ENCODE results near the gene DCAF5.
"Not testable (repeated sequence)": the region's sequence is repeated elsewhere in the genome, so short reads cannot be mapped to it uniquely, and the experiment has no call there.

DCAF5 gene

GRCh38 chr14:69037790-69038454 is 115.0 kb downstream of the DCAF5 start:
- H3K4me1 ChIP-seq (ENCODE audit: control insufficient read depth, insufficient read depth, low read length), result peaks cover 5% of the 10 kb centered on the region
- H3K4me3 ChIP-seq (ENCODE audit: insufficient read depth, low read depth, low read length), result no peak overlapping the region
- no peaks in the 10 kb centered on the region for H3K36me3 ChIP-seq (ENCODE audit: control insufficient read depth, insufficient read depth, low read length)
- no peaks in the 10 kb centered on the region for H3K9me3 ChIP-seq (ENCODE audit: control insufficient read depth, low read length)
- no peaks in the 10 kb centered on the region for H3K27me3 ChIP-seq (ENCODE audit: control insufficient read depth, insufficient read depth, low read length, poor library complexity, severe bottlenecking)
- no peak overlapping the region for H3K27ac ChIP-seq (ENCODE audit: insufficient read depth, low read depth, low read length, poor library complexity, severe bottlenecking)
- WGBS, 2 experiments, result 58 to 59% methylated on average over 7 of the region's 7 CpGs

- no peaks in the 10 kb centered on the region for H3K36me3 ChIP-seq (ENCODE audit: control insufficient read depth, insufficient read depth, low read length)
- H3K4me1 ChIP-seq (ENCODE audit: control insufficient read depth, insufficient read depth, low read length), result peaks cover 5% of the 10 kb centered on the region
- H3K9me3 ChIP-seq (ENCODE audit: control insufficient read depth, low read length), result no peaks in the 10 kb centered on the region
- no peaks in the 10 kb centered on the region for H3K27me3 ChIP-seq (ENCODE audit: control insufficient read depth, insufficient read depth, low read length, poor library complexity, severe bottlenecking)
- H3K27ac ChIP-seq (ENCODE audit: insufficient read depth, low read depth, low read length, poor library complexity, severe bottlenecking), result no peak overlapping the region
- WGBS, 2 experiments, result 88 to 89% methylated on average over 10 of the region's 10 CpGs
- H3K4me3 ChIP-seq (ENCODE audit: insufficient read depth, low read depth, low read length), result no peak overlapping the region
These were observed 116.0 kb downstream of the DCAF5 start for GRCh38 chr14:69036757-69037506.

- H3K4me1 ChIP-seq (ENCODE audit: control insufficient read depth, insufficient read depth, low read length), result peaks cover 5% of the 10 kb centered on the region
These were observed 118.2 kb downstream of the DCAF5 start for GRCh38 chr14:69034612-69035262.

GRCh38 chr14:69027242-69027913 is 125.5 kb downstream of the DCAF5 start:
- Histone ChIP-seq H3K9me3 (ENCODE audit: control insufficient read depth, low read length) (no peaks in the 10 kb centered on the region), H3K27ac (ENCODE audit: insufficient read depth, low read depth, low read length, poor library complexity, severe bottlenecking) (no peak overlapping the region), H3K4me1 (ENCODE audit: control insufficient read depth, insufficient read depth, low read length) (no peaks in the 10 kb centered on the region), H3K27me3 (ENCODE audit: control insufficient read depth, insufficient read depth, low read length, poor library complexity, severe bottlenecking) (no peaks in the 10 kb centered on the region), H3K4me3 (ENCODE audit: insufficient read depth, low read depth, low read length) (no peak overlapping the region), H3K36me3 (ENCODE audit: control insufficient read depth, insufficient read depth, low read length) (no peaks in the 10 kb centered on the region)
- 68 to 69% methylated on average over 1 of the region's 1 CpG for WGBS, 2 experiments

More at GRCh38 chr14:69034612-69035262, 118.2 kb downstream of the DCAF5 start:
- Histone ChIP-seq H3K27ac (ENCODE audit: insufficient read depth, low read depth, low read length, poor library complexity, severe bottlenecking) (no peak overlapping the region), H3K27me3 (ENCODE audit: control insufficient read depth, insufficient read depth, low read length, poor library complexity, severe bottlenecking) (no peaks in the 10 kb centered on the region), H3K36me3 (ENCODE audit: control insufficient read depth, insufficient read depth, low read length) (no peaks in the 10 kb centered on the region), H3K9me3 (ENCODE audit: control insufficient read depth, low read length) (no peaks in the 10 kb centered on the region), H3K4me3 (ENCODE audit: insufficient read depth, low read depth, low read length) (no peak overlapping the region)
- 54 to 63% methylated on average over 6 to 7 of the region's 7 CpGs for WGBS, 2 experiments

GRCh38 chr14:69023035-69023434 is 129.9 kb downstream of the DCAF5 start:
- Histone ChIP-seq H3K27me3 (ENCODE audit: control insufficient read depth, insufficient read depth, low read length, poor library complexity, severe bottlenecking) (no peaks in the 10 kb centered on the region), H3K4me1 (ENCODE audit: control insufficient read depth, insufficient read depth, low read length) (no peaks in the 10 kb centered on the region), H3K9me3 (ENCODE audit: control insufficient read depth, low read length) (no peaks in the 10 kb centered on the region), H3K36me3 (ENCODE audit: control insufficient read depth, insufficient read depth, low read length) (no peaks in the 10 kb centered on the region), H3K4me3 (ENCODE audit: insufficient read depth, low read depth, low read length) (no peak overlapping the region), H3K27ac (ENCODE audit: insufficient read depth, low read depth, low read length, poor library complexity, severe bottlenecking) (no peak overlapping the region)
- 95% methylated on average over 4 of the region's 4 CpGs for WGBS, 2 experiments

GRCh38 chr14:69022093-69022492 is 130.8 kb downstream of the DCAF5 start:
- not testable (repeated sequence) for H3K4me3 ChIP-seq (ENCODE audit: insufficient read depth, low read depth, low read length); H3K9me3 ChIP-seq (ENCODE audit: control insufficient read depth, low read length); H3K27me3 ChIP-seq (ENCODE audit: control insufficient read depth, insufficient read depth, low read length, poor library complexity, severe bottlenecking); H3K27ac ChIP-seq (ENCODE audit: insufficient read depth, low read depth, low read length, poor library complexity, severe bottlenecking); H3K4me1 ChIP-seq (ENCODE audit: control insufficient read depth, insufficient read depth, low read length); H3K36me3 ChIP-seq (ENCODE audit: control insufficient read depth, insufficient read depth, low read length)
- 87 to 97% methylated on average over 8 of the region's 8 CpGs for WGBS, 2 experiments

- Histone ChIP-seq H3K4me1 (ENCODE audit: control insufficient read depth, insufficient read depth, low read length) (peaks cover 2% of the 10 kb centered on the region), H3K27ac (ENCODE audit: insufficient read depth, low read depth, low read length, poor library complexity, severe bottlenecking) (no peak overlapping the region), H3K27me3 (ENCODE audit: control insufficient read depth, insufficient read depth, low read length, poor library complexity, severe bottlenecking) (no peaks in the 10 kb centered on the region), H3K36me3 (ENCODE audit: control insufficient read depth, insufficient read depth, low read length) (no peaks in the 10 kb centered on the region), H3K4me3 (ENCODE audit: insufficient read depth, low read depth, low read length) (no peak overlapping the region), H3K9me3 (ENCODE audit: control insufficient read depth, low read length) (no peaks in the 10 kb centered on the region)
- 100% methylated on average over 1 of the region's 4 CpGs for WGBS, 2 experiments
These were observed 135.2 kb downstream of the DCAF5 start for GRCh38 chr14:69017706-69018105.

GRCh38 chr14:69014829-69015259 is 138.1 kb downstream of the DCAF5 start:
- 89 to 91% methylated on average over 6 of the region's 6 CpGs for WGBS, 2 experiments
- no peaks in the 10 kb centered on the region for H3K9me3 ChIP-seq (ENCODE audit: control insufficient read depth, low read length)
- no peak overlapping the region for H3K27ac ChIP-seq (ENCODE audit: insufficient read depth, low read depth, low read length, poor library complexity, severe bottlenecking)

GRCh38 chr14:69013943-69014782 is 138.8 kb downstream of the DCAF5 start:
- Histone ChIP-seq H3K4me3 (ENCODE audit: insufficient read depth, low read depth, low read length) (no peak overlapping the region), H3K27ac (ENCODE audit: insufficient read depth, low read depth, low read length, poor library complexity, severe bottlenecking) (no peak overlapping the region), H3K36me3 (ENCODE audit: control insufficient read depth, insufficient read depth, low read length) (no peaks in the 10 kb centered on the region)

More at GRCh38 chr14:69014829-69015259, 138.1 kb downstream of the DCAF5 start:
- H3K36me3 ChIP-seq (ENCODE audit: control insufficient read depth, insufficient read depth, low read length), result no peaks in the 10 kb centered on the region
- peaks cover 2% of the 10 kb centered on the region for H3K4me1 ChIP-seq (ENCODE audit: control insufficient read depth, insufficient read depth, low read length)
- no peak overlapping the region for H3K4me3 ChIP-seq (ENCODE audit: insufficient read depth, low read depth, low read length)
- H3K27me3 ChIP-seq (ENCODE audit: control insufficient read depth, insufficient read depth, low read length, poor library complexity, severe bottlenecking), result no peaks in the 10 kb centered on the region

More at GRCh38 chr14:69013943-69014782, 138.8 kb downstream of the DCAF5 start:
- H3K9me3 ChIP-seq (ENCODE audit: control insufficient read depth, low read length), result no peaks in the 10 kb centered on the region
- no peaks in the 10 kb centered on the region for H3K27me3 ChIP-seq (ENCODE audit: control insufficient read depth, insufficient read depth, low read length, poor library complexity, severe bottlenecking)
- 76 to 78% methylated on average over 12 of the region's 12 CpGs for WGBS, 2 experiments
- peaks cover 2% of the 10 kb centered on the region for H3K4me1 ChIP-seq (ENCODE audit: control insufficient read depth, insufficient read depth, low read length)
